HG03280 (cell line): ENCODE results near the gene DCST2.
"Not testable (repeated sequence)": the region's sequence is repeated elsewhere in the genome, so short reads cannot be mapped to it uniquely, and the experiment has no call there.

Experiments used
- ATAC-seq: cut with Tn5 transposase; IDR thresholded peaks from one replicate; pipeline ENCODE4 v1.9.1; 2021; ENCODE audit warnings: mild to moderate bottlenecking, moderate library complexity; ENCODE audit not compliant: unreplicated experiment

The DCST2 gene

DNA sequence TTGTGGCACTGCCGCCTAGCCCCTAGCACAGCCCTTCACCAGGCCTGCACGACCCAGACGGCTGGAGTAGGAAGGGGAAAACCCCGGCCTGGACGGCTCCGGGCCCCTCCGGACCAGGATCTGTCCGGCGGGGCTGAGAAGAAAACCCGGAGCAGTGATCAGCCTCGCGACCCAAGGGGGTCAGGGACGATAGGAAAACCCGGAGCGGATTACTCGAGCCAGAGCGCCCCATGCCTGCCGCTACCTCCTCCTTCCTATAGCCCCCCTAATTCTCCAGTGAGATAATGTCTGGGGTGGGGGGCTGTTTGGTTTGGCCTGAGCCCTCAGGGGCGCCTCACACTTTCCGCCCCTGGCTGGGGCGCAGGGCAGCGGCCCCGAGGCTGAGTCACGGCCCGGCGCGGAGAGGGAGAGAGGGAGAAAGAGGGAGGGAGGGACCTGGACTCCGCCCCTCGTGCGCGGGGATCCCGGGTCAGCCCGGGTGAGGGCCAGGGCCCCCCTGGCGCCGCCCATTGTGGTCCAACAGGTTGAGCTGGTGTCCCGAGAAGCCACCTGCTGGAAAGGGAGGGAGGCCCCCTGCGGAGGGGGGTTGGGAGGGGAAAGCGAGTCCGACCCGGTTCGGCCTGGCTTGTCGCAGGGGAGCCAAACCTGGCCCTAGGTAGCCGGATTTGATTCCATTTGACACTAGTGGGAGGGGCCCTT lies 32.7 kb downstream of the DCST2 start:
- ATAC-seq, result peak; percentile 36

DNA sequence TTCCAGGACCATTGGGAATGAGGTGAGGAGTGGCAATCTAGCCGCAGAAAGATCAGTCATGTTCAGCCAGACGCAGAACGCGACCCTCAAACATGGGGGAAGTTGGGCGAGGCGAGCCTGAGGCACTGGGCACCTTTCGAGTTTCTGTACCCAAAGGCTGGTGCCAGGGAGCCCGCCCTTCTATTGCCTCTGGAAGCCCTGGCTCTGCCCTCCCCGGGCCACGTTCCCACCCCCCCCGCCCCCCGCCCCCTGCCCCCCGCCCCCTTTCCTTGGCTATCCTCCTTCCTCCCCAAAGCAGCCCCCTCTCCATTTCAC lies 33.2 kb downstream of the DCST2 start:
- ATAC-seq, result no peak

DNA sequence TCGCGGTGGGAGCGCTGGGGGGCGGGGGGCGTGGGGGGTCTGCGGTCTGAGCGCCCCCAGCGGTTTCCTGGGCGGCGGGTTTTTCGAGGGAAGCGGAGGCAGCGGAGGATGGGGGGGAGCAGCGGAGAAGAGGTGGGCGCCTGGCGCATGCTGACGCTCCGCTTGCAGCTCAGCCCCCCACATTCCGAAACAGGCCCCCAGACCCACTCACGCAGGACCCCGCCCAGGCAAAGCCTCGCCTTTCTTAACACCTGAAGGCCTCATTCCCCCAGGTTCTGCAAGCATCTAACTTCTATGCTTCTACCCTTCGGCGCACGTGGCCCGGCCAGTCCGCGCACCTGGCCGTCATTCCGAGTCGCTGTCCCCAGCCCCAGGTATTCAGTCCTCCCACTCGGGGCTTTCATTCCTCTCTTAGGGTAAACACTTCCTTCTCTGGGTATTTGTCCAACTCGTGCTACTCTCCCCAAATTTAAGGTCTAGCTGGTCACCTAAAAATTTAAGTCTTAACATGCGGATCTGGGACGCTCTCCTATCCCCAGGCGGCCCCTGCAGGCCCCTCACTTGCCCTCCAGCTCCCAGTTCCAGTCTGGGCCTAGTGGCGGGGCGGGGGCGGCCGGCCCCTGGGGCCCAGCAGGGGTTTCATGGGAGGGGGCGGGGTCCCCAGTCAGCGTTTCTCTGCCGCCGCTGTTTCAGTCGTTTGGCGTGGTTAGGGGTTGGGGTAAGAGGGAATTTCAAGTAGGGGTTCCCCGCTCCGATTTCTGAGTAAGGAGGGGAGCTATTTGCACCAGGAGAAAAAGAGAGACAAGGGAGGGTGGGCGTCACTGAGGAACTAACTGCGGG lies 33.8 kb downstream of the DCST2 start:
- no peak for ATAC-seq

DNA sequence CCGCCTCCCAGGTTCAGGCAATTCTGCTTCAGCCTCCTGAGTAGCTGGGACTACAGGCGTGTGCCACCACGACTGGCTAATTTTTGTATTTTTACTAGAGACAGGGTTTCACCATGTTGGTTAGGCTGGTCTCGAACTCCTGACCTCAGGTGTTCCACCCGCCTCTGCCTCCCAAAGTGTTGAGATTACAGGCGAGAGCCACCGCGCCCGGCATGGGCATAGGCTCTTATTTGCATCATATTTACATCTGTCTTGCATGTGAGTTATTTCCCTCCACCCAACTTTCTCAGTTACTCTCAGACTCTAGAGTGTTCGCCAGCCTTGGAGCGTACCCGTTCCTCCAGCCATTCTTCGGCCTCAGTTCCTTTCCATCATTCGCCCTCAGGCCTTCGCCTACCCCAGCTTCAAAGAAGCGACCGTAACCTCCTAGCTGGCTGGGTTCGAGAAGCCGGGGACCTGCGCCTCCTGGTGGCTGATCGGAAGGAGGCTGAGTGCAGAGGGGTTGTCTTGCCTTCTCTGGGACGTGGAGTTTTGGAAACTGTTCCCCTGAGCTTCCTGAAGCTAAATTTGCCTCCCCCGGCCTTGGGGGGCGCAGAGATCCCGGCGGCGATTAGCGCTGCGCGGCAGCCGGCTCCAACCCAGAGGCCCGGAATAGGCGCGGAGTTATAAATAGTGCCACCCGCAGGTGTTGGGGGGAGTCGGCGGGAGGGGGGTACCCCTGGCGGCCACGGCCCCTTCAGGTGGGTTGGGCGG lies 34.6 kb downstream of the DCST2 start:
- ATAC-seq, result no peak

DNA sequence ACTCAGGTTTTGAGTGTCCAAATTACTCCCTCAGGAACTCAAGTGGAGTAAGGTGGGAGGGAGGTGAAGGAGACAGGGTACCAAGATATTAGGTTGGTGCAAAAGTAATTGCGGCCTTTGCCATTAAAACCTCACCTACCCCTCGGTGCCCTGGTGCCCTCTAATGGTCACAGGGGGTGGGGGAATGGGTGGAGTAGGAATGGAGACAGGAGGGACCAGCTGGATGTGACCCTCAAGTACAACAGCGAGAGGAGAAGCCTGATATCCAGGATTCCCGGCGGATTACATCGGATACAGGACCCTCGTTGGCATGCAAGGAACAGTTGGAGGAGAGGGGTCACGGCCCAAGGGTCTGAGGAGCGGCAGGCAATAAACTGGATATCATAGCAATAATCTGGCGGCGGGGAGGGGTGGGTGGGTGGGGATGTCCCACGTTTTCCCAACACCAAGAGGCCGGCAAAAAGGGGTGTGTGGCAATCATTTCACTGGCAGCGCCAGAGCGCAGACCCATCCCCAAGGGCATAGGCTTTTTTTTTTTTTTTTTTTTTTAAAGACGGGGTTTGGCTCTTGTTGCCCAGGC lies 35.3 kb downstream of the DCST2 start:
- no peak for ATAC-seq

DNA sequence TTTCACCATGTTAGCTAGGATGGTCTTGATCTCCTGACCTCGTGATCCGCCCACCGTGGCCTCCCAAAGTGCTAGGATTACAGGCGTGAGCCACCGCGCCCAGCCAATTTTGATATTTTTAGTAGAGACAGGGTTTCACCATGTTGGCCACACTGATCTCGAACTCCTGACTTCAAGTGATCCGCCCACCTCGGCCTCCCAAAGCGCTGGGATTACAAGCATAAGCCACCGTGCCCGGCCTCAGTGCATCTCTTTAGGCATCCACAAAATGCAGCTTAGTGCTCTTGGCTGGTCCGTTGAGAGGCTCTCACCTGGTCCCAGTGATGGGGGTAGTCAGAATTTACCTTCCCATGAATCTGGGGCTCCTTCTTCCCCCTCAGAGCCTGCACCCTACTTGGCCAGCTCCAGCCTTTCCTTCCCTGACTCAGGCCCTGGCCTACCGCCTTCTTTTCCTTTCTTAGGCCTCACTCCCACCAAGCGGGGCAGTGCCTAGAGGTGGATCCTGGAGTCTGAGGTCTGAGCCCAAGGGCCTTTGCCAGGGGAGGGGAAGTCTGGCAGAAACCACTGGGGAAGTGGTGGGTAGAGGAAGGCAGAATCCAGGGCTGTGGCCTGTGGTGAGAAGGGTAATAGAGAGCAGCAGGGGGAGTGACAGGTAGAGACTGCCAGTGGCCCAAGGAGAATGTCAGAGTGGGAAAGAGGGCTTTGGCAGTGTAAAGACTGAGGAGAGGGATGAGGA lies 36.4 kb downstream of the DCST2 start:
- ATAC-seq, result no peak

DNA sequence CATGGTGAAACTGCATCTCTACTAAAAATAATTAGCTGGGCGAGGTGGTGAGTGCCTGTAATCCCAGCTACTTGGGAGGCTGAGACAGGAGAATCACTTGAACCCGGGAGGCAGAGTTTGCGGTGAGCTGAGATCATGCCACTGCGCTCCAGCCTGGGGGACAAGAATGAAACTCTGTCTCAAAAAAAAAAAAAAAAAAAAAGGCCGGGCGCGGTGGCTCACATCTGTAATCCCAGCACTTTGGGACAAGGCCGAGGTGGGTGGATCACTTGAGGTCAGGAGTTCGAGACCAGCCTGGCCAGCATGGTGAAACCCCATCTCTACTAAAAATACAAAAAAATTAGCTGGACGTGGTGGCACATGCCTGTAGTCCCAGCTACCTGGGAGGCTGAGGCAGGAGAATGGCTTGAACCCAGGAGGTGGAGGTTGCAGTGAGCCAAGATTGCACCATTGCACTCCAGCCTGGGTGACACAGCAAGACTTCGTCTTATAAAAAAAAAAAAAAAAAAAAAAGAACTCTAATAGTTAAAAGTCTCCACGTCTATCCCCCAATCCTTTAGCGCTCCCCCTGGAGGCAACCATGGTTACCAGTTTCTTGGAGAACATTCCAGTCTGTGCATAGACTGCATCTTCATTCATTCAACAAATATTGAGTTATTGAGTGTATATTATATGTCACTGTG lies 38.1 kb downstream of the DCST2 start:
- ATAC-seq, result not testable (repeated sequence)

DNA sequence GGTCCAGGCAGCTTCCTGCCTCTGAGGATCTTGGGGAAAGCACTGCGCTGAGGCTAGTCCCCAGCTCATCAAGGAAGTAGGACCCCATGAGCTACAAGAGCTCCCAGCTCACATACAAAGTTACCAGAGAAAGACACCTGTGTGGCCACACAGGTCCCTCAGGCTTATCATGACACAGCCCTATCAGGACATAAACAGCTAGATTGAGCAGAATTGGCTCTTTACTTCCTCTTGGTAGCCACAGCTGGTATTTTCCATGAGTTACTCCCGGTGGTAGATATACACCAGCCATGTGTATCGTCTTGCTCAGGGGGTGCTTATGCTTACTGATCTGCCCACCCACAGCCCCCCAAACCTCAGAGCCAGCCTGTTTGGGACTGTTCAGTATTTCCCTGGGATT lies 39.0 kb downstream of the DCST2 start:
- no peak for ATAC-seq

DNA sequence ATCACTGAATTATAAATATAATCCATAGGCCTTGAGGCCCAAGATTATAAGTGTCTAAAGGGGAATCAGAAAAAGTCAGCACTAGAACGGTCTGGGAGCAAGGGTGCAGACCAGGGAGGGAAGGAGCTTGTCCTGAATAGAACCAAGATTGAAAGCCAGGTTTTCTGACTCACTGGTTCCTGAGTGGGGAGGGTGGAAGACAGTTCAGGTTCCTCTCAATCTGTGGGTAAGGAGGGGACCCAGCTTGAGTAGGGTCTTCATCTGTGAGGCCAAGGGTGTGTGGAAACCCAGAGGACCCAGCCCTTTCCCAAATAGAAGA lies 39.4 kb downstream of the DCST2 start:
- no peak for ATAC-seq

DNA sequence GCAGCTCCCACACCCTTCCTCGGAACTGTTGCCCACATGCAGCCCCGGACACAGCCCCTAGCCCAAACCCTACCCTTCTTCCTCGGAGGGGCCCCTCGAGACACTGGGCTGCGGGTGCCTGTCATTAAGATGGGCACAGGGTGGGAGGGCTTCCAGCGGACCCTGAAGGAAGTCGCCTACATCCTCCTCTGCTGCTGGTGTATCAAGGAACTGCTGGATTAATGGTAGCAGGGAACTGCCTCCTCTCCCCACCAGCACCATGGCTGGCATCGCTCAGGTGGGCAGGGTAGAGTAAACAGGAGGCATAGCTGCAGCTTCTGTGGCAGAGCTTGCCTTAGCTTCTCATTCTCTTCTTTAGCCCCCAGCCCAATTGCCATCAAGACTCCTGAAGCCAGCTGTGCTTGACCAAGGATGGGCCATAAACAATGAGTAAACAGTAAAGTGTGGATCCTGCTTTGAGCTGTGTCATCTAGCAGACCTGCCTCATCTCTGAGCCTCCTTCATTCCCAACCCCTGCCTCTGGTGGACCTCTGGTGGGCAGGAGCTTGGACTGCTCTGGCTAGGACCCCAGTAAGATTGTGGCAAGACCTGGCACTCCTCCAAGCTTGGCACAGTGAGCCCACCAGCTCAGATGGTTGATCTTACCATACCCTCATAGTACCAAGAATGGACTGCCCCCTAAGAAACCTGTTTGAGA lies 39.9 kb downstream of the DCST2 start, which contains the start of gene LENEP:
Gene LENEP, plus strand, starts transcription at position 15 of the 697 bp plus-strand sequence. Its CDS starts 22 bp downstream, at position 37.
- ATAC-seq, result no peak

DNA sequence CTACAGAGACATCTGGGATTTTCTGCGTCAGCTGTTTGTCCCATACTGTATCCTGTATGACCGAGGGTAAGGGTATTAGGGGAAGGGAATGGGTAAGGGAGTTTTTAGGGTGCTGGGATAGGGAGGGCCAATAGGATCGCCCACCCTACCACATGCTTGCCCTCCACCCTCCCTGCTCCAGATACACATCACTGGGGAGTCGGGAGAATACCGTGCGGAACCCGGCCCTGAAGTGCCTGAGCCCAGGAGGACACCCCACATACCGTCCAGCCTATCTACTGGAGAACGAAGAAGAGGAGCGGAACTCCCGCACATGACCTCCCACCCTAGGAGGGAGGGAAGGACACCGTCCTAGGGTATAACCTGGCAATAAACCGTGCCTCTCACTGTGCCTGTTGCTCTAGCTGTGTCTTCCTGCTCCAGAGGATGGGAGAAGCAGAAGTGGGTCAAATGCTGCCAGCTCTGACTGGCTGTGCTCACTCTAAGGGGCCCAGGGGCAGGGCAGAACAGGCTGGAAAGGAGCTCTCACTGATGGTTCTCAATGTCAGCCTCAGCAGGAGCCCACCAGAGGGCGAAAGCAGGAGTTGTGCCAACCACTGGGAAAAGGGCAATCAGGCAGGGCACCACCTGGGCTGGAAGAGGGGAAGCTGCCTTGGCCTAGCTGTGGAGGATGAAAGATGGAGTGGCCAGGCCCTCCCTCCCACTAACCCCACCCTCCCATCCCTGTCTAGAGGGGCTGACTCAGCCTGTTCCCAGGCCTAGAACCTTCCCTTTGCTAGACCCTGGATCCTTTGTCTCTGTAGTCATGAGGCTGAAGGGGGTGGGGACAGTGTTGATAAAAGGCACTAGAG lies 40.6 kb downstream of the DCST2 start:
- ATAC-seq, result no peak

DNA sequence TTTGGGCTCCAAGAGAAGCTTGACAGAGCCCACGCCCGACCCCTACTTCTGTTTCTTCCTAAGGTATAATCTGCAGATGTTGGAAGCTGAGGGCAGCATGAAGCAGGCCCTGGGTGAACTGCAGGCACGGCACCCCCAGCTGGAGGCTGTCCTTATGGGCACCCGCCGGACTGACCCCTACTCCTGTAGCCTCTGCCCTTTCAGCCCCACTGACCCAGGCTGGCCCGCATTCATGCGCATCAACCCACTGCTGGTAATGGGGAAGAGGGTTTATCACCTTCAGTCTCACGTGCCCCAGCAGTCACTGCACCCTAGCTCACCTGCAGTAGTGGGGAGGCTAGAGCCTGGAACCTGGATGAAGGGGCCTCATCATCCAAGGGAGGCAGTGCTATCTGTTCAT lies 43.3 kb downstream of the DCST2 start:
- no peak for ATAC-seq

DNA sequence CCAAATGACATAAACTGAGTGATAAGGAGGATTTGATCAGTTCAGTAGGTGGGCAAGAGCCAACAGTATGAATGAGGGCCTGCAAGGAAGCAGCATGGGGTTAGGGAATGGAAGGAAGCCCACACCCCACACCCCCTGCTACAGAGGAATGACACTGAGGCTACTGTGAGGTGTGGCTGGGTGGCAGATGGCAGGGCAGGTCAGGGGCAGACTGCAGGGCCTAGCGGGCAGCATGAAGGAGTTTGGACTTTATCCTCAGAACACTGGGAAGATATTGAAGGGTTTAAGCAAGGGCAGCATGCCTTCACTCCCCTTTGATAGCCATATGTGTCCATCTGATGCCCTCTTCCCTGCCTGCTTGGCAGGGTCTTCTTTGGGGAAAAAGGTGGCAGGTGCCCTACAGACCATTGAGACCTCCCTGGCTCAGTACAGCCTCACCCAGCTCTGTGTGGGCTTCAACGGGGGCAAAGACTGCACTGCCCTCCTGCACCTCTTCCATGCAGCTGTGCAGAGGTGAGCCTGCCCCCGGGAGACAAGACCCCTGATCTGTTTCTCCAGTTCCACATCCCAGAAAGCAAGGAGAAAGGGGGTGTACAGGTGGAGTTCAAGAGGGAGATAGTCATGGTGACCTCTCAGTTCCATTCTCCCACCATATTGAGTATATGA lies 44.3 kb downstream of the DCST2 start:
- no peak for ATAC-seq

DNA sequence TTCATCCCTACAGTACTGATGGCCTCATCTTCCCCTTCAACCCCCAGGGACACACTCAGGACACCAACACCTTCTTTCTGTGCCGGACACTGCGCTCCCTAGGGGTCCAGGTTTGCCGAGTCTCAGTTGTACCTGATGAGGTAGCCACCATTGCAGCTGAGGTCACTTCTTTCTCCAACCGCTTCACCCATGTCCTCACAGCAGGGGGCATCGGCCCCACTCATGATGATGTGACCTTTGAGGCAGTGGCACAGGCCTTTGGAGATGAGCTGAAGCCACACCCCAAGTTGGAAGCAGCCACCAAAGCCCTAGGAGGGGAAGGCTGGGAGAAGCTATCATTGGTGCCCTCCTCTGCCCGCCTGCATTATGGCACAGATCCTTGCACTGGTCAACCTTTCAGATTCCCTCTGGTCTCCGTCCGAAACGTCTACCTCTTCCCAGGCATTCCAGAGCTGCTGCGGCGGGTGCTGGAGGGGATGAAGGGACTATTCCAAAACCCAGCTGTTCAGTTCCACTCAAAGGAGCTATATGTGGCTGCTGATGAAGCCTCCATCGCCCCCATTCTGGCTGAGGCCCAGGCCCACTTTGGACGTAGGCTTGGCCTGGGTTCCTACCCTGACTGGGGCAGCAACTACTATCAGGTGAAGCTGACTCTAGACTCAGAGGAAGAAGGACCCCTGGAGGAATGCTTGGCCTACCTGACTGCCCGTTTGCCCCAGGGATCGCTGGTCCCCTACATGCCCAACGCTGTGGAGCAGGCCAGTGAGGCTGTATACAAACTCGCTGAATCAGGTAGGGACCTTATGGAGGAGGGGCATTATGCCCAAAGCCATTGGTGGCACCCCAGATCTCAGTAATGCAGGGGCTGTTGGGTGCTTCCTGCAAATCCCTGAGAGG lies 45.3 kb downstream of the DCST2 start:
- ATAC-seq, result no peak

DNA sequence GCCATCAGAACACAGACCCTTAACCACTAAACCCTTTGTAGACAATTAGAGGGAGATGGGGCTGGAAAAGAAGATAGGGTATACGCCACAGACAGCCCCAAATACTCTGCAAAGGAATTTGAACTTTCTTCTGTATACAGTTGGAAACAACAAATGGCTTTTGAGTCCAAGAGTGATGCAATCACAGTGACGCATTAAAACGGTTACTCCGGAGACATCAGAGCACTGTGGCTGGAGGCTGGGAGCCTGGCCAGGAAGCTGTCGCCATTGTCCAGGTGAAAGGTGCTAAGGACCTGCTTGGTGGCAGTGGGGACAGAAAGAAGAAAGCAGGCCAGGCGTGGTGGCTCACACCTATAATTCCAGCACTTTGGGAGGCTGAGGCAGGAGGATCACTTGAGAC lies 46.3 kb downstream of the DCST2 start:
- no peak for ATAC-seq

DNA sequence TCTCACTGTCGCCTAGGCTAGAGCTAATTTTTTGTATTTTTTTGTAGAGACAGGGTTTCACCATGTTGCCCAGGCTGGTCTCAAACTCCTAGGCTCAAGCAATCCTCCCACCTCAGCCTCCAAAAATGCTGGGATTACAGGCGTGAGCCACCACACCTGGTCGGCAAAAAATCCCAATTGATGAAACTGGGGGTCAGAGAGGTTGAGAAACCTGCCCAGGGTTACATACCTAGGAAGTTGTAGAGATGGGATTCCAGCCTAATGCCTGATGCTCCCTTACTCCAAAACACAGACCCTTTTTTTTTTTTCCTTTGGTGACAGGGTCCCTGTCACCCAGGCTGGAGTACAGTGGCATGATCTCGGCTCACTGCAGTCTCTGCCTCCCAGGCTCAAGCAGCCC lies 46.8 kb downstream of the DCST2 start:
- not testable (repeated sequence) for ATAC-seq

DNA sequence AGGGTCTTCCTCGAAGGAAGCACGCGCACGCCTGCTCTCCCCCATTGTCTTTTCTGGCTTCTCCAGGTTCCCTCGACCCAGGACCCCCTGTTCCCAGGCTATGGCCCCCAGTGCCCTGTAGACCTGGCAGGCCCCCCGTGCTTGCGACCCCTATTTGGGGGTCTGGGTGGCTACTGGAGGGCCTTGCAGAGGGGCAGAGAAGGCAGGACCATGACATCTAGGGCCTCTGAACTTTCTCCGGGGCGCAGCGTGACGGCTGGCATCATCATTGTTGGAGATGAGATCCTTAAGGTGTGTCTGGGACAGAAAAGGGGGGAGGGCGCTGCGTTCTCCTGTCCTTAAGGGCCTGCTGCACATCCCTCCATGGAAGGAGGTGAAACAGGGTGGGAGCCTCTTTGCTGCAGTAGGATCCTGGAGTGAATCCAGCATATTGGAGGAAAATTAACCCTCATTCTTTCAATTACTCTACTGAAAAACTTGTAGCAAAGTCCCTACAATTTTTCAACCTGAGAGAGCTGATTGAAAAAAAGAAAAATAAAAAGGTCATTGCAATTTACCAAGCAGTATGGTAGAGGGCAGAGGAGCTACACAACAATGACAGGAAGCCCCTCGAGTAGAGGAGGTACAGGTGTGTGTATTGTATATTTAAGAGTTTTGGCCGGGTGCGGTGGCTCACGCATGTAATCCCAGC lies 49.7 kb downstream of the DCST2 start:
- ATAC-seq, result no peak
